Activated T-cell treated with anti-CD3 and anti-CD28 coated beads for 48 hours (primary cell): Measurements from ENCODE around the gene VWA1.
A peak's percentile ranks its signal among the peaks of the same experiment; 100 is the strongest.

ENCODE experiments used
- DNase-seq: peaks from one replicate; pipeline ENCODE4 v3.0.0-alpha.2; 2020; ENCODE audit warnings: low read depth

The VWA1 gene, protein sequence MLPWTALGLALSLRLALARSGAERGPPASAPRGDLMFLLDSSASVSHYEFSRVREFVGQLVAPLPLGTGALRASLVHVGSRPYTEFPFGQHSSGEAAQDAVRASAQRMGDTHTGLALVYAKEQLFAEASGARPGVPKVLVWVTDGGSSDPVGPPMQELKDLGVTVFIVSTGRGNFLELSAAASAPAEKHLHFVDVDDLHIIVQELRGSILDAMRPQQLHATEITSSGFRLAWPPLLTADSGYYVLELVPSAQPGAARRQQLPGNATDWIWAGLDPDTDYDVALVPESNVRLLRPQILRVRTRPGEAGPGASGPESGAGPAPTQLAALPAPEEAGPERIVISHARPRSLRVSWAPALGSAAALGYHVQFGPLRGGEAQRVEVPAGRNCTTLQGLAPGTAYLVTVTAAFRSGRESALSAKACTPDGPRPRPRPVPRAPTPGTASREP

DNA sequence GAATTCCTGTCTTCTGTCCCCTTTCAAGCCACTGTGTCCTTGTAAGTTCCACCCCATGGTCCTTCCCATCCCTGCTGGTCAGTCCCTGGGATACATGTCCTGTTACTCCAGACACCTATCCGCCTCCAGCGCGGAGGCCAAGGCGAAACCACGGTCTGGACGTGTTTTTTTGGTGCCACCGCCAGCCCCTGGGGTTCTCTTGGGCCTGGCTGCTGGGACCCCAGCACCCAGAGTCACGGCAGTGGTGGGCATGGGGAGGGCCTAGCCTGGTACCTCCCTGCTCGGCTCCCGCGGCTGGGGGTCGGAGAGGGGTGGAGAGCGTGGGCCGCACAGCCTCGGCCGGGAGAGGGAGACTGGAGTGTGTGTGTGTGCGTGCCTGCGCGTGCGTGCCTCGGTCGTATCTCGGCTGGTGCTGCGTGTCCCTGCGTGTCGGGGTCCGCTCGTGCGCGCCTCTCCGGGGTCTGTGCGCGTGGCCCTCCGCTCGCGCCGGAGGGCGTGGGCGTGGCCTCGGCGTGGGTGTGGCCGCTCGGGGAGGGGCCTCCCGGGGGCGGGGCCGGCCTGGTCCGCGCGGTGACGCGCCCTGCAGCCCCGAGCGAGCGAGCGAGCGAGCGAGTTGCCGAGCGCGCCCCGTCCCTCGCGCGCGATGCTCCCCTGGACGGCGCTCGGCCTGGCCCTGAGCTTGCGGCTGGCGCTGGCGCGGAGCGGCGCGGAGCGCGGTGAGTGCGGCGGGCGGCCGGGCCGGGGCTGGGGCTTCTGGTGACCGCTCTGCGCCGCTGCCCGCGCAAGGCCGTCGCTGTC, at the start of gene VWA1:
Gene VWA1 (plus strand): TSS at position 585 of the 798 bp plus-strand sequence. CDS start 59 bp downstream, at position 644.
- DNase-seq: peak; percentile 76

DNA sequence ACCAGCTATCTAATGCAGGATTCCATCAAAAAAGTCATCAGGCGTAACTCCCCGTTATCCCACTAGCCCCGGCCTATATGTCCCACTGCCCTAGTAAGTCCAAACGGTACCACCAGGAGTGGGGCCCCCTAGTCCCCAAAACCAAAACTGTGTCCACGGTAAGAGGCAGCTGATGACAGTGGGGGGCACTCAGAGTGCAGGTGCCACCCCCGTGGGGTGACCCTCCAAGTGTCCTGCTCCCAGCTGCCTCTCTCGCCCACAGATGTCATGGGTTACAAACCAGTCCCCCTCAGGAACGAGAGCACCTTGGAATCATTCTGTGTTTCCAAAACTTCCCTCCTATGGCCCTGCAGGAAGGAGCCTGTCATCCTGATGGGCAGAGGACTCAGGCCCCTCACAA, 49.6 kb upstream of the VWA1 start:
- DNase-seq: no peak

DNA sequence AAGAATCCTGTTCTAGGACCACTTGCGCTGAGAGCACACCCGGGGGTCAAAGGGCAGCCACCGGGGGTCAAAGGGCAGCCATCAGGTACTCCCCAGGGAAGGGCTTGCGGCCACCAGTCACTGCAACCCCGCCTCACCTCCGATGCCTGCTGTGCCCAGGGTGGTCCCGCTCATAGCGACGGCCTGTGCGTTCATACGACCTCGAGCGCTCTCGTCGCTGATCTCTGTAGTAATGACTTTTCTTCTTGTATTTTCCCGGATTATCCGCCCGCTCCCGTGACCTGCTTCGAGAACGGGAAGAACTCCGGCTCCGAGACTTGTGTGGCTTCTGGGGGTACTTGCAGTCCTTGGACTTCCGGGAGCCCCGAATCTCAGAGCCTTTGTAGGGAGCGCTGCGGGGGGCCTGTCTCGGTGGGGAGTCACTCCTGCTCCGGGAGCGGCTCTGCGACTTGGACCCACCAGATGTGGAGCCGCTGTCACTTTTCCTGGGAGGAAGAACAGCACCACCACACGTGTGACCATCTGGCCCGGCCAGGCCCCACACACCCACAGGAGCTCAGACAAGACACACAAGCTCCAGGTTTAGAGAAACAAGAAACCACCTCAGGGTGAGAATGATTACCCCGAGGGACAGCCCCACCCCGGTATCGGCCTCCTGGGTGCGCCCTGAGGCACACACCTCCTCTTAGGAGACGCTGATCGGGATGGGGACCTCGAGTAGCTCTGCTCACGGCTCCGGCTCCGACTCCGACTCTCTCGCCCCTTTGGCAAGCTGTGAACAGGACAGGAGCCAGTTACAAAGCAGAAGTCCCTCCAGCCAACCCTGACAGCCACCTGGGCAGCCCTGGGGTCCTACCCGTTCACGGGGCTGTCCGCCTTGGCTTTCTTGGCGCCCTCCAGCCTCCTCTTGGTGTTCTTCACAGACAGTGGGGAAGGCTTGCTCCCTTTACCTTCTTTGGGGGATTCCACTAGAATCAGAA, 48.1 kb upstream of the VWA1 start:
- no peak for DNase-seq

- no peak for DNase-seq
These were observed 47.4 kb upstream of the VWA1 start for GRCh38 chr1:1388078-1388472.

DNA sequence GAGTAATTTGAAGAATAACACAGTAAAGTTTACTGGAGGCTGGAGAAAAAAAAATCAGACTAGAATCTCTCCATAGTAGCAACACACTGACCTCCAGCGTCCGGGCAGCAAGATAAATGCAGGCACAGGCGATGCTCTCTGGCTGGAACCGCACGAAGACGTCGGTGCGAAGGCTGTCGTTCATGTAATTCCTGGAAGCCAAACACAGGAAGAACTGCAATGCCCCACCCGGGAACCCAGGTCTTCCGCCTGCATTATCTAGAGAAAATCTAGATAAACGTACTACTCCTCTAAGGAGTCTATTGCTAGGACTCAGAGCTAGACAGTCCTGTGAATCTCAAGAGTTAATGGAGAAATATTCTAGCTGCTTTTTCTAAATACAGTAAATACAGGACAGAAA, 44.8 kb upstream of the VWA1 start:
- no peak for DNase-seq

GRCh38 chr1:1391225-1391624, 44.3 kb upstream of the VWA1 start:
- no peak for DNase-seq

- no peak for DNase-seq
These were observed 42.5 kb upstream of the VWA1 start for GRCh38 chr1:1393014-1393413.

DNA sequence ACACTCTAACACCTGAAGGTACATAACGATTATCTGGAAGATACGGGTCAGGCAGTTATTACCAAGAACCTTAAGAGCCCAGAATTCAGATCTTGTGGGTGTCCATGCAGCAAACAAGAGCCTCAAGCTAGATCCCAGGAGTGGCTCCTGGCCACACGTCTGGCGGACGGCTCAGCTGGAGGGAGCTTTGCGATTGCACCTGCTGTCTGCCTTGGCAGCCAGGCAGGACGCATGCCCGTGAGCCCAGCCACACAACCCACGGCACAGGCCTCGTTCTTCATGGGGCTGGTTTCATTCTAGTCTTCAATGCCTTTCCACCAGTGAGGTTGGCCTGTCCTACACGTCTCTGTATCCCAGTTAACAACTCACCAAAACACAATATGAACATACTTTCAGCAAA, 42.1 kb upstream of the VWA1 start:
- no peak for DNase-seq

DNA sequence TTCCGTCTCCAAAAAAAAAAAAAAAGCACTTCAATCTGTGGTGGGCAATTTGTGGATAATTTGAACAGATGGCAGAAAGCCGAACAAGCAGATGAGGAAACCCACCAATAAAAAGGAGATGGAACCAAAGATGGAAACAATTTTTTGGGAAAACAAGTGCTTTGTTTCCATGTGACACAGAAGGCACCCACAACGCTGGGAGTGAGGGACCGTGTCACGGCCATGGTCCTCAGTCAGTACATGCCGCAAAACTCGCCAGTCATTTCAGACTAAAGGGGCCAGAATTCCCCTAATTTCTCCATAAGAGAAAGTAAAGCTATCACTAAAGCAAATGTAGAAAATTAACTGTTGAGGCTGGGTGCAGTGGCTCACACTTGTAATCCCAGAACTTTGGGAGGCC, 41.4 kb upstream of the VWA1 start:
- no peak for DNase-seq

GRCh38 chr1:1395166-1395565, 40.3 kb upstream of the VWA1 start:
- DNase-seq: no peak

- no peak for DNase-seq
These were observed 37.5 kb upstream of the VWA1 start for GRCh38 chr1:1397839-1398523.

DNA sequence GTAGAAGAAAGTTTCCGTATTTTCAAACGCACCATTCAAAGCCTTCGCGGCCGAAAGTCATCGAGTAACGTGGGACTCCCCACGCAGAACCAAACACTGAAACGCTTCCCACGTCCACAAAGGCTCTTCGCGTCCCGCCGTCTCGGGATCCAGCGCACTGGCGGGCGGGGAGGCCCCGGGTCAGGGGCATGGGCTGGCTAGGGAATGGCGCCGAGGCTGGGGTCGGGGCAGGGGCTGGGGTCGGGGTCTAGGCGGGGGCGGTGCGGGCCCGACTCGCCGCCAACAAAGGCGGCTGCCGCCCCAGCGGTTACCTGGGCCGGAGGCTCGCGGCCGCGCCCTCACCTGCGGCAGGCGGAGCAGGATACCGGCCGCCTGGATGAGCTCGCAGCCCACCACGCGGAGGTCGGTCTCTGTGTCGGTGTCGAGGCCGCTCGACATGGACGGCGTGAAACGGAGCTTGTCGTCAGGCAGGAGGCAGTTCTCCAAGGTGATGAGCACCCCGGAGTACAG, 36.8 kb upstream of the VWA1 start:
- no peak for DNase-seq

DNA sequence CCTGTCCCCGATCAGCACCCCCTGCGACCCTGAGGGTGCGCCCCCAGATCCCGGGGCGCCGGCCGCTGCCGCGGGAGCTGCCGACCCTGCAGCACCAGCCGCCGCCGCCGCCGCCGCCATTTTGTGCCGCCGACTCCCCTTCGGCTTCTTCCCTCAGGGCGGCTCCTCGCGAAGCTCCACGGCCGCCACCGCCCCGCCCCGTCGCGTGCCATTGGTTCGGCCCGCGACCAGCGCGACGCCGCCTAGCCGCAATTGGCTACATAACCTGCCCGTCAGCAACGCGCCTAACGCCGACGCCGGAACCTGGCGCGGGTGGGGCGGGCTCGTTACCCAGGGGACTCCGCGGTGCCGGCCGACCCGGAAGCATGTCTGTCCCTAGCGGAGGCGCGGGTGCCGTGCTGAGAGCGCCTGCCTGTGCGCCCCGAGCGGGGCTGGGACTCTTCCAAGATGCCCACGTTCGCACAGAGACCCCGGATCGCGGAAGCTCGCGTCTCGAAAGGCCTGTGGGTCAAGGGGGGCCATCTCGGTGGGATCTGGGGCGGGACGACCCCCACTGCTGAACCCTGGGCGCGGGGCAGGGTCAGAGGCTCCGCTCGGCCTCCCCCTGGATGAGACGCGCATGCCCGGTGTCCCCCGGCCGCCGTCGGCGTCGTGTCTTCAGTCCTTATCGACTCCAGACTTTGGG, 36.2 kb upstream of the VWA1 start, which contains the start of gene CCNL2:
Gene CCNL2 (minus strand): TSS at position 149 of the 685 bp plus-strand sequence. CDS start 29 bp downstream, at position 120.
- DNase-seq: peak; percentile 100

DNA sequence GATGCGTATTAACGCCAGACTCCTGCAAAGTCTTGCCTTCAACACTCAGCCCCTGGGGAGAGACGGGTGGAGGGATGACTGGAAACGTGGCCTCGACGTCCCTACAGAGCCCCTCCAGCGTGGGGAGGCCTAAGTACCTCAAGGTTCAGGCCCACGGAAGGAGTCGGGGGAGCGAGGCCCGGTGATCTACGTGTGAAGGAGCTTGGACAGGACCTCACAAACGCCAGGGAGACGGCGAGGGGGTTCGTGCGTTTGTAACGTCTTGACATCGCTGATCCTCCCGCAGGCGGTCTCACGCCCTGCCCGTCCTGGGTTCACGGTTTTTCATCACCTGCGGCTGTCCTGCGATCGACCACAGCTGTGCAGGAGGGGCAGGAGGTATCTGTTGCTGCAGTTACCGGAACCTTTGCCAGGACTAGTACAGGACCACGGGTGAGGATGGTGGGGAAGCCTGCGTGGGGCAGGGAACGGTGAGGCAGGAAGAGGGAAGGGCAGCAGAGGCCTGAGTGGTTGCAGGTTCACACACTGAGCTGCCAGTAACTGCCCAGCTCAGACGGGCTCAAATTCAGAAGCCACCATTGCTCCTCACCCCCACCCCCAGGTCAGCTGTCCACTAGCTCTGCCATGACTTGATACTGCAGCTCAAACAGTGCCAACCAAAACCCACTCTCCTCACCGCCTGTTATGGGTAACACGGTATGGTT, 35.5 kb upstream of the VWA1 start:
- DNase-seq: no peak

DNA sequence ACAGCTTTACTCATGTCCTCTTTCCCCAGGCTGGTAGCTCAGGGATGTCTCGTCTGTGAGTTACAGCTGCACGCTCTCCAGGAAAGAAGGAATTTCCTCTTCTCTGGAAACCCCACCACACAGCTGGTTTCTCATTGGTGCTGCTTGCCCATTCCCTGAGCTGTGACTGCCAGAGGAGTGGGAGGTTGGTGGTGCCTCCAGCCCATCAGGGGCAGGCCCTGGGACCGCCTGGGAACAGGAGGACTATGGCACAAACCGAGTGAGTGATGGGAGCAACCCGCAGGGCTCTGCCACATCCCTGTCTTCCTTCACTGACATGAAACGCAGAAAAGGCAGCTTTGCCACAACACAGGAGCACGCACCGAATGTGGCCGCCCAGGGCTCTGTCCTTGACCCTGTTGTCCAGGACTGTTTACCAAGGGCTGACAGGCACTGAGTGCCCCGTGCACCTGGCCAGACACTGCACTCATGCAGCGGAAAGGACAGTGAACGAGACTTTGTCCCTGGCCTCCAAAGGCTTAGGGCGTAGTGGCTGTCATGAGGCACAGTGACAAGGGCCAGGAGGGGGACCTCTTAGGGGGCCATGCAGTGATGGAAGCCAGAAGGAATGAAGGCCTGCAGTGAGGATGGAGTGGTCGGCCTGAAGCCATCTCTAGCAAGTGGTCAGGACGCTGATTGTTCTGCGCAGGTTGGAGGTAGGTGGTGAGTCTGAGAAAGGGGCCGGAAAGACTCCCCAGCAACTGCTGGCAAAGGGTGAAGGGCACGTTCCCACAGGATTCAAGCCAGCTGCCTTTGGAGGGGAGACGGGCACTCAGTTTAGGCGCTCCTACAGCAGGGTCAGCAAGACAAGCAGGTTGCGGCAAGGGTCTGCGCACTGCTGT, 34.7 kb upstream of the VWA1 start:
- DNase-seq: no peak

DNA sequence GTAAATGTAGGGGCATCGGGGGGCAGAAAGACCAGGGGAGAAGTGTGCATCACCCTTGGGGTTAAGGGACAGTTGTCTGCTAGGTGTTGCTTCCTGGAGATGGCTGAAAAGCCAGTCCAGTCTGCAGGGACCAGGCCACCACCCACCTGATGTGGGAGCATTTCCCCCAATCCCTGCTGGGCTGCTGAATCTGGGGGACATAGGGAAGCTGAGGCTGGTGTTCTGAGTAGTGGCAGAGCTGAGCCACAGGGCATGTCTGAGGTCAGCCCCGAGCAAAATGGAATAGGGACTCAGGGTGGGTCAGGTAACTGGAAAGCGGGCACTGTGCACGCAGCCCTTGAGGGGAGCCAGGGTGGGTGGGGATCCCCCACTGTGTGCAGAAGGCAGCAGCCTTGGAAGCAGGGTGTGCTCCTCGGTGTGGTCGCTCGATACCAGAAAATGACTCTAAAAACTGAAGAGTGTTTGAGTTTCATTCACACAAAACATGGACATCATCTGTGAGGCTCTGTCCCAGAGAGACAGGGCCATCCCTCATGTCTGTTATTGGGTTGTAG, 34.0 kb upstream of the VWA1 start:
- no peak for DNase-seq

DNA sequence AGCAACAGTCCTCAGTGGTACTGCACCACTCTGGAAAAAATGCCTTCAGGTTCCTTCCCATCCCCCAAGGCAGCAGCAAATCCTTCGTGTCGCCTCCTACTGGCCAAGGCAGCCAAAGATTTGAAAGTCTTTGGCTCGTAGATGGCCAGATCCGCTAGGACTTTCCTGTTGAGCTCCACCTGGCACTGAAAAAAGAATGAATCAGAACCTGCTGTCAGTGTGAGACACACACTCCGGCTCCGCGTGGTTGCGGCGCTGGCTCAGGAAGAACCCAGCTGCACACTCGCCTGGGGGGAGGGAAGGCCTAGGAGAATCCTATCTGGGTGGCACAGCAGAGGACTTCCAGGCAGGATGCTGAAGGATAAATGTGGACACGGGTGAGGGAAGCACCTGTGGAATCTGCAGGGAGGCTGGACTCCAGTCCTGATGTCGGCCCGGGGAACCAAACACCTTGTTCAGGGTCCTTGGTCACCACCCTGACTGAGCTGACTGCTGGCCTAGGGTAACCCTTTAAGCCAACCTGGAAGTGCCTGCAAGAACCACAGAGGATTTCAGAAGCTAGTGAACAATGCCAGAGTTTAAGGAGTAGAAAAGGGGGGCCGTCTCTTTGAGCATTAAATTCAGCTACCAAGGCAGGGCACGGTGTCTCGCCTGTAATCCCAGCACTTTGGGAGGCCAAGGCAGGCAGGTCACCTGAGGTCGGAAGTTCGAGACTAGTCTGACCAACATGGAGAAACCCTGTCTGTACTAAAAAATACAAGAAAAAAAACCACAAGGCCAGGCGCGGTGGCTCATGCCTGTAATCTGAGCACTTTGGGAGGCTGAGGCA, 33.2 kb upstream of the VWA1 start:
- peak; percentile 49 for DNase-seq
